T-helper 2 cell (primary cell): ENCODE data around the gene UGT1A7.

ENCODE experiments used
- DNase-seq, 5 experiments: peaks; one replicate each; pipeline versions ENCODE4 v3.0.0 to v3.0.0-alpha.2; 2012 to 2022

Gene UGT1A7

GRCh38 chr2:233819884-233820773 lies 138.4 kb downstream of the UGT1A7 start:
- DNase-seq: no peak

- DNase-seq: no peak
These were observed 139.0 kb downstream of the UGT1A7 start for GRCh38 chr2:233820774-233821105.

GRCh38 chr2:233821196-233821595 lies 139.5 kb downstream of the UGT1A7 start:
- no peak for DNase-seq

GRCh38 chr2:233821709-233822100 lies 140.0 kb downstream of the UGT1A7 start:
- DNase-seq: no peak

- DNase-seq: no peak
These were observed 140.5 kb downstream of the UGT1A7 start for GRCh38 chr2:233822101-233822771.
